GM18867 (cell line): ENCODE data around the gene SETDB2.
"Not testable (repeated sequence)": the region's sequence is repeated elsewhere in the genome, so short reads cannot be mapped to it uniquely, and the experiment has no call there.

Source experiments
- ATAC-seq: cut with Tn5 transposase; IDR thresholded peaks from one replicate; pipeline ENCODE4 v1.9.1; 2021; ENCODE audit warnings: mild to moderate bottlenecking, moderate library complexity; ENCODE audit not compliant: unreplicated experiment

The SETDB2 gene

GRCh38 chr13:49464621-49465325, 20.7 kb downstream of the SETDB2 start:
- no peak for ATAC-seq

- ATAC-seq = no peak
These were observed 22.3 kb downstream of the SETDB2 start for GRCh38 chr13:49466292-49466838.

GRCh38 chr13:49472186-49472585, 28.1 kb downstream of the SETDB2 start:
- ATAC-seq = no peak

- ATAC-seq = no peak
These were observed 32.5 kb downstream of the SETDB2 start for GRCh38 chr13:49476529-49476928.

GRCh38 chr13:49481788-49482187, 37.7 kb downstream of the SETDB2 start:
- ATAC-seq = no peak

- ATAC-seq = no peak
These were observed 44.5 kb downstream of the SETDB2 start for GRCh38 chr13:49488563-49488962.

GRCh38 chr13:49494645-49495044, 50.6 kb downstream of the SETDB2 start:
- no peak for ATAC-seq

- ATAC-seq = peak; percentile 79
These were observed 52.0 kb downstream of the SETDB2 start, which contains the start of gene PHF11 for GRCh38 chr13:49495783-49496762. TSS of gene PHF11 (plus strand) at chr13:49495953. CDS start at chr13:49496002, 49 bp downstream.

GRCh38 chr13:49496837-49497236, 52.8 kb downstream of the SETDB2 start:
- not testable (repeated sequence) for ATAC-seq

GRCh38 chr13:49497272-49497671, 53.2 kb downstream of the SETDB2 start:
- ATAC-seq = no peak

GRCh38 chr13:49498206-49498605, 54.1 kb downstream of the SETDB2 start:
- ATAC-seq = no peak

GRCh38 chr13:49499889-49500660, 56.0 kb downstream of the SETDB2 start:
- no peak for ATAC-seq

- no peak for ATAC-seq
These were observed 58.9 kb downstream of the SETDB2 start for GRCh38 chr13:49502954-49503353.

- no peak for ATAC-seq
These were observed 59.9 kb downstream of the SETDB2 start for GRCh38 chr13:49503951-49504350.

- no peak for ATAC-seq
These were observed 68.5 kb downstream of the SETDB2 start for GRCh38 chr13:49512578-49512977.

GRCh38 chr13:49516467-49516866, 72.4 kb downstream of the SETDB2 start:
- no peak for ATAC-seq

- no peak for ATAC-seq
These were observed 73.4 kb downstream of the SETDB2 start for GRCh38 chr13:49517461-49517860.

- no peak for ATAC-seq
These were observed 77.2 kb downstream of the SETDB2 start for GRCh38 chr13:49521224-49521623.

GRCh38 chr13:49524740-49525501, 80.8 kb downstream of the SETDB2 start:
- ATAC-seq = no peak

GRCh38 chr13:49527123-49527522, 83.0 kb downstream of the SETDB2 start:
- ATAC-seq = no peak
